Measurements from ENCODE around the gene TBXT. TPM values are rescaled to one million over a fixed set of nuclear protein-coding genes. Genes with fewer than 3 reads are reported as not detected.

Gene TBXT, protein sequence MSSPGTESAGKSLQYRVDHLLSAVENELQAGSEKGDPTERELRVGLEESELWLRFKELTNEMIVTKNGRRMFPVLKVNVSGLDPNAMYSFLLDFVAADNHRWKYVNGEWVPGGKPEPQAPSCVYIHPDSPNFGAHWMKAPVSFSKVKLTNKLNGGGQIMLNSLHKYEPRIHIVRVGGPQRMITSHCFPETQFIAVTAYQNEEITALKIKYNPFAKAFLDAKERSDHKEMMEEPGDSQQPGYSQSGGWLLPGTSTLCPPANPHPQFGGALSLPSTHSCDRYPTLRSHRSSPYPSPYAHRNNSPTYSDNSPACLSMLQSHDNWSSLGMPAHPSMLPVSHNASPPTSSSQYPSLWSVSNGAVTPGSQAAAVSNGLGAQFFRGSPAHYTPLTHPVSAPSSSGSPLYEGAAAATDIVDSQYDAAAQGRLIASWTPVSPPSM
- not detected in 2 replicates for total RNA-seq

DNA sequence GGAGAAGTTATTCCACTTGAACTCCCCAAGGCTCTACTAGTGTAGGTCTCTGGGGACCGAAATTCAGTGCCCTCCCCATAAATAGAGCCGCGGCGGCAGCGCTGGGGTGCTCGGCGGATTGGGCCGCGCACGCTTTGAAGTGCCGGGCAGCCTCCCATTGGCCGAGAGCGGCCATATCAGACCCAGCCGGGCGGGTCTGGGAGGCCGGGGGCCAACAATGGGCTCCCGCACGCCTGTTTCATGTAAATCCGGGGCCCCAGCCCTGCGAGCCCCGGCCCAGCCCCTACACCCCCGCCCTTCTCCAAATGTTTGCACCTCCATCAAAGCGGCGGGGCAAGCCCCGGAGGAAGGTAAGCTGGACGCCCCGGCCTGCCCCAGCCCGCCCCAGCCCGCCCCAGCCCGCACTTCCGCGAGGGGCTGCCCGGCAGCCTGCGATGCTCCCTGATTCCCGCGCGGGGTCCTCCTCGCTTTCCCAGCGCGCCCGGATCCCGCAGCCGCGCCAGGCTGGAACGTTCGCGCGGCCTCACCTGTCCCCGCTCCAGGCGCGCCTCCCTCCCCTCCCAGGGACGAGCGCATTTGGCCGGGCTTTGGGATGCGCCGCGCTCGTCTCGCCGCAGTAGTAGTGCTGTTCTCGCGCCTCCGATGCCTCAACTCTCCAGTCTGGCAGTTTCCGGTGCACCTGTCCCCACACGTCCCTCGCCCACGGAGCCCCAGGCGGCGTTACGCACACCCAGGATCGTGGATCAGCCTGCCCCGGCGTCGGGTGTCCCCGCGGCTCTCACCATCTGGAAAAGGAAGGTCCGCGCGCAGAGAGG, at the start of gene TBXT:
TBXT (minus strand) TSS at position 51 of the 815 bp plus-strand sequence. CDS start 260 bp downstream, outside the sequence.
- no peaks in the 10 kb centered on the region for H3K9me3 Mint-ChIP-seq
- H3K4me3 Mint-ChIP-seq: peak within 1 kb of the TSS; percentile 64
- H3K36me3 Mint-ChIP-seq (ENCODE audit: low read depth): no peaks in the 10 kb centered on the region
- peaks cover 57% of the 10 kb centered on the region for H3K27me3 Mint-ChIP-seq (ENCODE audit: insufficient read depth)
- H3K4me1 Mint-ChIP-seq (ENCODE audit: low read depth): peaks cover 5% of the 10 kb centered on the region
- intact Hi-C loops (cut with micrococcal nuclease): loop anchor here (2.0 to 10.0 kb wide), 3 partner anchors 85 to 493 kb away; no protein-coding TSS in a partner anchor
- no peak for DNase-seq (ENCODE audit: low spot score)
- peak within 1 kb of the TSS; percentile 34 for H3K27ac Mint-ChIP-seq

DNA sequence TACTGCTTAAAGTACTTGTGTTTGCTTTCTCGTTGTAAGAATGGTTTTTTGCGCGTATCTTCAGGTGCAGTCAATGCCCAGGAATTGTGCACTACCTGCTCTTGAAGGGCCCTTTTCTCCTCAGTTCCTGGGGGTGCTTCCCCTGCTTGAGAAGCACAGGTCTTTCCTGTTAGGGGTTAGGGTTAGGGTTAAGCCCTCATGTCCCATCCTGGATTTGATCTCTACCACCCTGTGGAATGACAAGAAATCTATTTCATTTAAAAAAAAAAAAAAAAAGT, 39.6 kb upstream of the TBXT start:
- Mint-ChIP-seq H3K4me3 (no peak overlapping the region), H3K27ac (no peak overlapping the region), H3K4me1 (ENCODE audit: low read depth) (no peaks in the 10 kb centered on the region), H3K9me3 (no peaks in the 10 kb centered on the region), H3K36me3 (ENCODE audit: low read depth) (no peaks in the 10 kb centered on the region), H3K27me3 (ENCODE audit: insufficient read depth) (peaks cover 21% of the 10 kb centered on the region)
- intact Hi-C loops (cut with micrococcal nuclease): no loop called here
- no peak for DNase-seq (ENCODE audit: low spot score)

DNA sequence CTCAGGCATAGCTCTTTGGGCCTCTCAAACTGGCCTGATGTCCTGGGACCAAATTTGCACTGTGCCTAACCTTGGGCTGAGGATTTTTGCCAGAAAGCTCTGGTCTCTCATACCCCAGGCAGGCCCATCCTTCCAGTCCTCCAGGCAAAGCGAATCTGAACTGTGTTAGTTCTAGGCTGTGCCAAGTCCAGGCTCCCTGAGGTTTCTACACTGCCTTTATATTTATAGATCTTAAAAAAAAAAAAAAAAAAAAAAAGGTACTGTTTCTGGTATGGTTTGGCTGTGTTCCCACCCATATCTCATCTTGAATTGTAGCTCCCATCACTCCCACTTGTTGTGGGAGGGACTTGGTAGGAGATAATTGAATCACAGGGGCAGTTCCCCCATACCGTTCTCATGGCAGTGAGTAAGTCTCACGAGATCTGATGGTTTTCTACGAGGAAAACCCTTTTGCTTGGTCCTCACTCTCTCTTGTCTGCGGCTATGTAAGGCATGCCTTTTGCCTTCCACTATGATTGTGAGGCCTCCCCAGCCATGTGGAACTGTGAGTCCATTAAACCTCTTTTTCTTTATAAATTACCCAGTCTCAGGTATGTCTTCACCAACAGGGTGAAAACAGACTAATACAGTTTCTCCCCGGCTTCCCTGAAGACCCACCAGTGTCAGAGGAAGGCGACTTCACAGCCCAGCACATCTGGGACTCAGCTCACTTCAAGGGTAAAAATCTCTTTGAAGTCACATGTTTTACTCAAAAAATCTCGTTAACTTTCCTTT, 39.0 kb upstream of the TBXT start:
- Mint-ChIP-seq H3K27ac (no peak overlapping the region), H3K4me1 (ENCODE audit: low read depth) (no peaks in the 10 kb centered on the region), H3K9me3 (no peaks in the 10 kb centered on the region), H3K36me3 (ENCODE audit: low read depth) (no peaks in the 10 kb centered on the region), H3K4me3 (no peak overlapping the region), H3K27me3 (ENCODE audit: insufficient read depth) (peaks cover 17% of the 10 kb centered on the region)
- intact Hi-C loops (cut with micrococcal nuclease): no loop called here
- no peak for DNase-seq (ENCODE audit: low spot score)

DNA sequence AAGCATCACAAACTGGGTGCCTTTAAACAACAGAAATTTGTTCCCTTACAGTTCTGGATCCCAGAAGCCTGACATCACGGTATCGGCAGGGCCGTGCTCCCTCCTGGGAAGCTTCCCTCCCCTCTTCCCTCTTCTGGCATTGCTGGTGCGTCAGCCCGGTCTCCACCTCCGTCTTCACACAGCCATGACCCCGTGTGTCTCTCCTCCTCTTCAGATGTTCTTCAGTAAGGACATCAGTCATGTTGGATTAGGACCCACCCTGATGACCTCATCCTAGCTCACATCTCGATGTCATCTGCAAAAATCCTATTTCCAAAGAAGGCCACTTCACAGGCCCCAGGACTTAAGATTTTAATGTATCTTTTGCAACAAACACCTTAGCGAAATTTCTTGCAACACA, 38.4 kb upstream of the TBXT start:
- intact Hi-C loops (cut with micrococcal nuclease): no loop called here
- no peaks in the 10 kb centered on the region for H3K9me3 Mint-ChIP-seq
- no peak overlapping the region for H3K4me3 Mint-ChIP-seq
- DNase-seq (ENCODE audit: low spot score): no peak
- H3K27me3 Mint-ChIP-seq (ENCODE audit: insufficient read depth): peaks cover 15% of the 10 kb centered on the region
- no peaks in the 10 kb centered on the region for H3K36me3 Mint-ChIP-seq (ENCODE audit: low read depth)
- no peaks in the 10 kb centered on the region for H3K4me1 Mint-ChIP-seq (ENCODE audit: low read depth)
- no peak overlapping the region for H3K27ac Mint-ChIP-seq

DNA sequence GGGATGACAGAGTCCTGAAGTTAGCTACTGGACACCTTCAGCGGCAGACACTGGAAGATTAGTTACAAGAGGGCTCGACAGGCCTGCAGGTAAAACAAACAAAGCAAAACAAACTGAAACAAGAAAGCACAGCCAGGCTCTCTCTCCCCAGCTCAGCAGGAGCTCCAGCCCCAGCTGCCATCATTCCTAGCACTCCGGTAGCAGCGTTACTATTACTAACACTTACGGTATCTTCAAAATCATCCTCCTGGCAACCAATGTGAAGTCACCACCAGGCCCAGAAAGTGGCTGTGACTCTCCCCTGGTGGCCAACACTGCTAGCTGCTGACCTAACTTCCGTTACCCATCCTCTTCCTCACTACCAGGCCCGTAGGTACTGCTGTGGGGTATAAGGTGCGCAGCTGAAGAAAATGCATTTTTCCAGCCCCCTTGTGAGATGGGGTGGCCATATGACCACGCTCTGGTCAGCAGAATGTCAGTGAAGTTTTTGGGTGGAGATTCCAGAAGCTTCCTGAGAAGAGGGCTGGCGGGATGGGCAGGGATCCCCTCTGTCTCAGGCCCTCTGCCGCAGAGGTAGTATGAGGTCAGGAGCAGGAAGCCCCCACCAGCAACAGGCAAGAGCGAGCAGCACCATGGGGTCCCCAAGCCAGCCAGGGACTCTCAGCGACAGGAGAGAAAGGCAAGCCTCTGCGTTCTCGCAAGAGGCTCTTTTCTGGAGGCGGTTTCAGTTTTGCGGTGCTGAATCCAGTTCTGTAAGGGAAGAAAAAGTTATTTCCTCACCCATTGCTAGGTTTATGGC, 37.4 kb upstream of the TBXT start:
- no peak overlapping the region for H3K4me3 Mint-ChIP-seq
- DNase-seq (ENCODE audit: low spot score): no peak
- H3K9me3 Mint-ChIP-seq: no peaks in the 10 kb centered on the region
- no peaks in the 10 kb centered on the region for H3K36me3 Mint-ChIP-seq (ENCODE audit: low read depth)
- H3K27me3 Mint-ChIP-seq (ENCODE audit: insufficient read depth): peaks cover 12% of the 10 kb centered on the region
- intact Hi-C loops (cut with micrococcal nuclease): no loop called here
- H3K27ac Mint-ChIP-seq: no peak overlapping the region
- H3K4me1 Mint-ChIP-seq (ENCODE audit: low read depth): no peaks in the 10 kb centered on the region

DNA sequence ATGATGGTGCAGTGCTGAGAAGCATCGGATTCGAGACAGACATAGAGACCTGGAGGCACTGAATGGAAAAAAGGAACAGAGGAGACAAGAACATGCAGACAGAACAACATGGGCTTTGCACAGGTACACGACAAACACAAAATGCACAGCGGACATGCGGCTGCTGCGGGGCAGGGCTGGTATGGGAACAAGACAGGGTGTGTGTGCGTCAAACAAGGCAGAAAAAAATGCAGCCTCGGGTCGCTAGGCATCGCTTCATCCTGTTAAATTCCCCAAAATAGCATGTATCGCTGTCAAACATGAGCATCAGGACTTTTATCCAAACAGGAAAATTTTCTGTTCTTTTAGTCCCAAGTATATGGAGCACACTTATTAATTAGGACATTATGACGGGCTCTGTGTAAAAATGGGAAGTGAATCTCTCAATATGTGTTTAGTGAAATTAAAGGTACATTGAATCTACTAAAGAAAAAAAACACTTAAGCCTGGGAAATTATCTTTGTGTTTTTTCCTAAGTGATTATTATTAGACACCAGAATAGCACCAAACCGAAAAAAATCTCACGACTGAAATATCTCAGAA, 36.1 kb upstream of the TBXT start:
- H3K9me3 Mint-ChIP-seq: no peaks in the 10 kb centered on the region
- peaks cover 8% of the 10 kb centered on the region for H3K27me3 Mint-ChIP-seq (ENCODE audit: insufficient read depth)
- no peak for DNase-seq (ENCODE audit: low spot score)
- H3K27ac Mint-ChIP-seq: no peak overlapping the region
- intact Hi-C loops (cut with micrococcal nuclease): no loop called here
- no peak overlapping the region for H3K4me3 Mint-ChIP-seq
- H3K4me1 Mint-ChIP-seq (ENCODE audit: low read depth): no peaks in the 10 kb centered on the region
- H3K36me3 Mint-ChIP-seq (ENCODE audit: low read depth): no peaks in the 10 kb centered on the region

DNA sequence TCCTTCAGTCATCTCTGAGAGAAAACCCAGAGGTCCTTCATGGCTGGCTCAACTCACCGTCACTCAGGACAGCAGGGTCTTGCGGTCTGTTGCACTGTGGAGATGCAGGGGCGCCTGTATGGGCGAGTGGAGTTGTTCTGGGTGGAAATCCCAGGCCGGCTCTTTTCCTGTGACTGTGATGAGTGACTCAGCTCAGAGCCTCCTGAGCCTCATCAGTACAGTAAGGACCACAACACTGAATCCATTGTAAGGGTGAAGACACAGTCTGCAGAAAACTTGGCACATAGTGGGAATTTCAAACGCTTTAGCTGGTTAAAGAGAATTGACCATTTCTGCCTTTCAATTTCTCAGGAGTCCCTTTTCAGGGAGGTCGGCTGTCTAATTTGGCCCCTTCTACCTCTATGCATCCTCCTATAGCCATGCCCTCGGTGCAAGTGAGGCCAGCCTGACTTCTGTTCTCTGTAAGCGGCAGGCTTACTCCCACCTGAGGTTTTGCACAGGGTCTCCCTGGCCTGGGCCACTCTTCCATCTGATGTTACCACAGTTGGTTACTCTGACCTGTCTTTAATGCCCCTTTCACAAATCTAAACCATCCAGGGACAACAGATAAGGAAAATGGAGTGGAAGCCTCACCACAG, 35.5 kb upstream of the TBXT start:
- Mint-ChIP-seq H3K4me1 (ENCODE audit: low read depth) (no peaks in the 10 kb centered on the region), H3K4me3 (no peak overlapping the region)
- intact Hi-C loops (cut with micrococcal nuclease): no loop called here

DNA sequence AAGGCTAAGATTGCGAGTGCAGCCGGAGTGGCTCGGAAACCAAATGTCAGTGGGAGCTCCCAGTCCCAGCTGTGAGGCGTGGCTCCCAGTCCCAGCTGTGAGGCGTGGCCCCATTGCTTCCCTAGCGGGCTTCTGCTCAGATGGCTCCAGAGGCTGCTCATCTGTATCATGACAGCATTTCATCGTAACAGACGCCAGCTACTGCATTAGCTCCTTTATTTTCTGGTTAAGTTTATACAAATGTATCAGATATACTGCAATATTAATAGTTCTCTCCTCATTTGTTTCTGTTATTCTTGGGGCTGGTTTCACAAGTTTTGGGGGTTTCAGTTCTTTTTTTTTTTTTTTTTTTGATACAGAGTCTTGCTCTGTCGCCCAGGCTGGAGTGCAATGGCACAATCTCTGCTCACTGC, 34.7 kb upstream of the TBXT start:
- Mint-ChIP-seq H3K27ac (no peak overlapping the region), H3K36me3 (ENCODE audit: low read depth) (no peaks in the 10 kb centered on the region), H3K4me3 (no peak overlapping the region), H3K27me3 (ENCODE audit: insufficient read depth) (peaks cover 9% of the 10 kb centered on the region), H3K9me3 (no peaks in the 10 kb centered on the region), H3K4me1 (ENCODE audit: low read depth) (no peaks in the 10 kb centered on the region)
- intact Hi-C loops (cut with micrococcal nuclease): no loop called here
- no peak for DNase-seq (ENCODE audit: low spot score)

More for the DNA sequence above, 35.5 kb upstream of the TBXT start:
- H3K27ac Mint-ChIP-seq: no peak overlapping the region
- no peaks in the 10 kb centered on the region for H3K36me3 Mint-ChIP-seq (ENCODE audit: low read depth)
- no peak for DNase-seq (ENCODE audit: low spot score)
- no peaks in the 10 kb centered on the region for H3K9me3 Mint-ChIP-seq
- H3K27me3 Mint-ChIP-seq (ENCODE audit: insufficient read depth): peaks cover 8% of the 10 kb centered on the region

DNA sequence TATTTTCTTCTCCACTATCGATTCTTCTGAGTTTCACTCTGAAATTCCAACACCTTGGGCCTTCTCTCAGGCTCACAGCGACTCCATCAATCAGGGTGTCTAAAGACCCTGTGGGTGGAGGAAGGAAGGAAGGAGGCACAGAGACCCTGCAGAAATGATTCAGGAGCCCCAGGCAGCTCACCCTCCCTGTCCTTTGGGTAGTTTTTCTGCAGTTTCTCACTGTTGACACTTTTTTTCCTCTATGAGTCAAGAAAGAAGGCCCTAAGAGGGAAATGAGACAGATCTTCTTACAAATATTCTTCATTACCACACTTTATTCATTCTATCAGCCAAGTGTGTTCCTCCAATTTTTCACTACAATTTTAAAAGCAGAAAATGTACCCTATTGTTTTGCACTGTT, 34.2 kb upstream of the TBXT start:
- intact Hi-C loops (cut with micrococcal nuclease): no loop called here
- Mint-ChIP-seq H3K36me3 (ENCODE audit: low read depth) (no peaks in the 10 kb centered on the region), H3K27ac (no peak overlapping the region), H3K4me1 (ENCODE audit: low read depth) (no peaks in the 10 kb centered on the region), H3K27me3 (ENCODE audit: insufficient read depth) (peaks cover 9% of the 10 kb centered on the region), H3K4me3 (no peak overlapping the region), H3K9me3 (no peaks in the 10 kb centered on the region)
- DNase-seq (ENCODE audit: low spot score): no peak

DNA sequence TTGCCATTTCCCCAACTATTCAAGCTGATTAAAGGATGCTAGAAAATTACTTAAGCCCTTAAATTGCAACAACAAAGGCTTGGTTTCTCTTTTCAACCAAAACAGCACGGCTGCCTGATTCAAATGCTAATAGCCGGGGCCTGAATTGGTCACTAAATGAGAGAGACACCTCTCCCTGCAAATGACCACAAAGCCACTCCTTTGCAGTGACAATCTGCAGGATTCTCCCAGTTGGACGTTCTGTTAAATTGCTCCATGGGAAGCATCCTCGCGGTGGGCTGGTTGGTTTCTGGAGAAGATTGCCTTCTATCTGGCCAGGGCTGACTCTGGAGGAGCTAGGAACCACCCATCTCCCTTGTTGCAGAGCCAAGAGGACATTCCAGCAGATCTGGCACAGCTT, 29.7 kb upstream of the TBXT start:
- H3K27me3 Mint-ChIP-seq (ENCODE audit: insufficient read depth): peaks cover 7% of the 10 kb centered on the region
- H3K27ac Mint-ChIP-seq: no peak overlapping the region
- H3K9me3 Mint-ChIP-seq: no peaks in the 10 kb centered on the region
- H3K4me1 Mint-ChIP-seq (ENCODE audit: low read depth): no peaks in the 10 kb centered on the region
- DNase-seq (ENCODE audit: low spot score): no peak
- H3K36me3 Mint-ChIP-seq (ENCODE audit: low read depth): no peaks in the 10 kb centered on the region
- intact Hi-C loops (cut with micrococcal nuclease): no loop called here
- H3K4me3 Mint-ChIP-seq: no peak overlapping the region

DNA sequence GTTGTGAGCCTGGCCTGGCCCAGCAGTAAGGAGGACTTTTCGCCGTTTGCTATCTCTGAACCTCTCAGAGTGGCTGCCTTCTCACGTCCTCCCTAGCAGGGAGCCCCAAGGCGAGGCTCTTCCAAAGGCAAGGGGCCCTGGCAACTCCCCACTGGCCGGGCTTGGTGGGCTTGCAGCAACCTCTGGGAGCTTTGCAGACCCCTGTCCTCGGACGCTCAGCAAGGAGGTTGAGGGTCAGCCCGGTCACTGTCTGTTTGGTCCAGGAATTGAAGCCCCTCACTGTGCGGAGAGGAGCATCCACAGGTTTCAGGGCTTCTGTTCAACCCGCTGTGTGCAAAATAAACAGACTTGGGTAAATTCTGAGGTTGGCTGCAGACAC, 28.2 kb upstream of the TBXT start:
- Mint-ChIP-seq H3K9me3 (no peaks in the 10 kb centered on the region), H3K27ac (no peak overlapping the region), H3K27me3 (ENCODE audit: insufficient read depth) (peaks cover 7% of the 10 kb centered on the region), H3K36me3 (ENCODE audit: low read depth) (no peaks in the 10 kb centered on the region), H3K4me1 (ENCODE audit: low read depth) (no peaks in the 10 kb centered on the region), H3K4me3 (no peak overlapping the region)
- intact Hi-C loops (cut with micrococcal nuclease): no loop called here
- DNase-seq (ENCODE audit: low spot score): no peak
